AG08395 (cell line): ENCODE results near the gene PARVB.
A peak's percentile ranks its signal among the peaks of the same experiment; 100 is the strongest.
"Not testable (repeated sequence)": the region's sequence is repeated elsewhere in the genome, so short reads cannot be mapped to it uniquely, and the experiment has no call there.

Experiments used
- DNase-seq: peaks from one replicate; pipeline ENCODE4 v3.0.0; 2012; ENCODE audit warnings: mixed read lengths, low spot score

PARVB gene

GRCh38 chr22:44110656-44111055 is 86.6 kb downstream of the PARVB start:
- DNase-seq = not testable (repeated sequence)

GRCh38 chr22:44111562-44112155 is 87.6 kb downstream of the PARVB start:
- no peak for DNase-seq

- DNase-seq = no peak
Observed at GRCh38 chr22:44112191-44112590, 88.1 kb downstream of the PARVB start.

GRCh38 chr22:44116331-44116730 is 92.2 kb downstream of the PARVB start:
- no peak for DNase-seq

GRCh38 chr22:44116755-44117684 is 92.9 kb downstream of the PARVB start:
- no peak for DNase-seq

- no peak for DNase-seq
Observed at GRCh38 chr22:44117746-44118145, 93.6 kb downstream of the PARVB start.

GRCh38 chr22:44118645-44119315 is 94.7 kb downstream of the PARVB start:
- no peak for DNase-seq

- no peak for DNase-seq
Observed at GRCh38 chr22:44119669-44120313, 95.7 kb downstream of the PARVB start.

GRCh38 chr22:44120314-44120704 is 96.2 kb downstream of the PARVB start:
- no peak for DNase-seq

GRCh38 chr22:44125421-44125820 is 101.3 kb downstream of the PARVB start:
- no peak for DNase-seq

GRCh38 chr22:44126807-44127206 is 102.7 kb downstream of the PARVB start:
- no peak for DNase-seq

- peak; percentile 30 for DNase-seq
Observed at GRCh38 chr22:44127356-44127755, 103.3 kb downstream of the PARVB start.

- no peak for DNase-seq
Observed at GRCh38 chr22:44128958-44129618, 105.0 kb downstream of the PARVB start.

- DNase-seq = peak; percentile 67
Observed at GRCh38 chr22:44129619-44129976, 105.5 kb downstream of the PARVB start.

- DNase-seq = no peak
Observed at GRCh38 chr22:44130076-44130711, 106.1 kb downstream of the PARVB start.

GRCh38 chr22:44131412-44131811 is 107.3 kb downstream of the PARVB start:
- no peak for DNase-seq

- DNase-seq = no peak
Observed at GRCh38 chr22:44131989-44132685, 108.0 kb downstream of the PARVB start.

- DNase-seq = no peak
Observed at GRCh38 chr22:44132724-44133123, 108.6 kb downstream of the PARVB start.

- no peak for DNase-seq
Observed at GRCh38 chr22:44133161-44133560, 109.1 kb downstream of the PARVB start.

GRCh38 chr22:44133901-44134571 is 109.9 kb downstream of the PARVB start:
- DNase-seq = no peak
